Astrocyte of the cerebellum (primary cell): ENCODE results near the gene UBAC2.

ENCODE experiments used
- DNase-seq: peaks from one replicate; pipeline ENCODE4 v3.0.0-alpha.2; 2011; ENCODE audit warnings: low read depth
- H3K4me3 ChIP-seq: 2 replicates; pipeline ENCODE4 v1.5.1; 2011; ENCODE audit warnings: mild to moderate bottlenecking, low read depth, low read length, moderate library complexity
- in situ Hi-C: cut with HindIII; loops from 2 replicates; pipeline ENCODE4 v1.10.0; 2017; ENCODE audit warnings: low sequenced_read_pairs
- TF ChIP-seq, protein P1 (sequence below): IDR thresholded peaks from 2 replicates; pipeline ENCODE4 v1.5.1; 2012; ENCODE audit warnings: low read length, low read depth, moderate library complexity, mild to moderate bottlenecking; ENCODE audit errors: missing control alignments

UBAC2 gene

DNA sequence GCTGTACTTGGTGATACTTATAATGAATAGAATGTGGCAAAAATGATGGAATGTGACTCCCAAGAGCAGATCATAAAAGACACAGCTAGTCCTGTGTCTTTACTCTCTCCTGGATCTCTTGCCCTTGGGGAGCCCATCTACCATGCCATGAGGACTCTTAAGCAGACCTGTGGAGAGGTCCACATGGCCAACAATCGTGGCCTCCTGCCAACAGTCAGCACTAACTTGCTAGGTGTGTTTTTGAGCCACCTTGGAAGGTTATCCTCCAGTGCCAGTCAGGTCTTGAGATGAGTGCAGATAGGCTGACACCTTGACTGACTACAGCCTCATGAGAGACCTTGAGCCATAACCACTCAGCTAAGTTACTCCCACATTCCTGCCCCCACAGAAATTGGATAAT lies 128.8 kb downstream of the UBAC2 start:
- DNase-seq = no peak
- H3K4me3 ChIP-seq = no peak overlapping the region
- TF ChIP-seq, protein P1, sequence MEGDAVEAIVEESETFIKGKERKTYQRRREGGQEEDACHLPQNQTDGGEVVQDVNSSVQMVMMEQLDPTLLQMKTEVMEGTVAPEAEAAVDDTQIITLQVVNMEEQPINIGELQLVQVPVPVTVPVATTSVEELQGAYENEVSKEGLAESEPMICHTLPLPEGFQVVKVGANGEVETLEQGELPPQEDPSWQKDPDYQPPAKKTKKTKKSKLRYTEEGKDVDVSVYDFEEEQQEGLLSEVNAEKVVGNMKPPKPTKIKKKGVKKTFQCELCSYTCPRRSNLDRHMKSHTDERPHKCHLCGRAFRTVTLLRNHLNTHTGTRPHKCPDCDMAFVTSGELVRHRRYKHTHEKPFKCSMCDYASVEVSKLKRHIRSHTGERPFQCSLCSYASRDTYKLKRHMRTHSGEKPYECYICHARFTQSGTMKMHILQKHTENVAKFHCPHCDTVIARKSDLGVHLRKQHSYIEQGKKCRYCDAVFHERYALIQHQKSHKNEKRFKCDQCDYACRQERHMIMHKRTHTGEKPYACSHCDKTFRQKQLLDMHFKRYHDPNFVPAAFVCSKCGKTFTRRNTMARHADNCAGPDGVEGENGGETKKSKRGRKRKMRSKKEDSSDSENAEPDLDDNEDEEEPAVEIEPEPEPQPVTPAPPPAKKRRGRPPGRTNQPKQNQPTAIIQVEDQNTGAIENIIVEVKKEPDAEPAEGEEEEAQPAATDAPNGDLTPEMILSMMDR = no peak
- in situ Hi-C loops = no loop called here

DNA sequence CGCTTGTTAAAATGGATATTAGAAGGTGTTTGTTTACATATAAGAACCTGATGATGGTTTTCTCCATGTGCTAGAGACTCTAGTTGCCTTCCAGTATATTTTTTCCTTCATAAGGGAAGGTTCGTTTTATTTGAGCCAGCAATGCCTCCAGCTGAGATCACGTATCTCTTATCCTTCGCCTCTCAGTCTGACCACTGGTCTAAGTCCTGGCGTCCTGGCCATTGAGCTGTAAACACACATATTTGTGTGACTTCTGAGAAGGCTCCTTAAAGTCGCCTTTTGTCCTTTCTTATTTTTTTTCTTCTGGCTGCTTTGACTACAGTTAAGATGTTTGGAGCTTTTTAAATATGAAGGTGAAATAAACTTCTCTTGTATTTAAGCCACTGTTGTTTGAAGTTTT lies 130.3 kb downstream of the UBAC2 start:
- H3K4me3 ChIP-seq = no peak overlapping the region
- in situ Hi-C loops = no loop called here
- no peak for DNase-seq
- TF ChIP-seq, protein P1 = no peak

DNA sequence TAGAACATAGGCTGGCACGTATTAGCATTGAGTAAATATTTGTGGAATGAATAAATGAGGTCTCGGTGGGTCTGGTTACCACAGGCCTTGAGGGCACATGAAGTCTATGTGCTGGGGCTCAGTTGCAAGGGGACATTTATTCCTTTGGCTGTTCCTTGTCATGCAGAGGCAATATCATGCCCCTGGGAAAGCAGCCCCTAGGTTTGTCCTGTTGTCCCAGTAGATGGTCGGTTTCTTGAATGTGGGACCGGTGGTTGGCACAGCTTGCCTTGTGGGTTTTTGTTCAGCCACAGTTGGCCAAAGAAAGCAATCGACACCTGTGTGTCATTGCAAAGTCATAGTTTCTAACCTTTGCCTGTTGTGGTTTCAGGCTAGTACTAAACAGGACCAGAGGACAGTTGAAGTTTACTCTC lies 131.2 kb downstream of the UBAC2 start:
- DNase-seq = no peak
- in situ Hi-C loops = no loop called here
- H3K4me3 ChIP-seq = no peak overlapping the region
- TF ChIP-seq, protein P1 = no peak

DNA sequence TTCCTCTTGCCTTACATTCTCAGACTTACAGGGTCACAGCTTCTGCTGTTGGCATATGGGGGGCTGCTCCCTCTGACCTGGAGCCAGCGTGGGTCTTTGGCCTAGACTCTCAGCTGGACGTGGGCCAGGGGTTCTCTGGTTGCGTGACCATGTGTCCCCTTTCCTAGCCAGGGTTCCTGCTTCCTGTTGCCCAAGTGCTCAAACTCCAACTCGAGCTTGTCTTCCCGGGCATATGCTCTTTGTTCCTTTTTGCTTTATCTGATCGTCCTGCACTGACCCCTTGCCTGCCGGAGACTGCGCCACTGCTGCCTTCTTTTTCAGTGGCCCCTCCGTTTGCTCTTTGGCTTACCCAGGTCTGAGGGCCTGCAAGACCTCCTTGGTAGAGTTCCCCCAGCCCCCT lies 131.8 kb downstream of the UBAC2 start:
- no peak for DNase-seq
- H3K4me3 ChIP-seq = no peak overlapping the region
- in situ Hi-C loops = no loop called here
- TF ChIP-seq, protein P1 = no peak

DNA sequence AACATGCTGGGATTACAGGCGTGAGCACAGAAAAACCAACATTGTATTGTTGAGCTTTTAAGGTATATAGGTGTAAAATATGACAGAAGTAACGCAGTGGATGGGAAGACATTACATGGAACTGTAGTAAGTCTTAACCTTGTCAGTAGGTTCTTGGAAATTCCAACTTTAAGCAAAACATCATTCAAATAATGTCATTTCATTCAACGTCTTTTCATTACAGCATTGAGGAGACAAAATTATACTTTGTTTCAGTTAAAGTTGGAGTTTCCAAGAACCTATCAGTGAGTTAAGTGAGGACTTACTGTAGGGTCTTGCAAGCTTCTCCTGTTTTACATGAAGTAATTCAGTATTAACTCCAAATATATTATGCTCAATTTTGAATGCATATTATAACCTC lies 133.6 kb downstream of the UBAC2 start:
- in situ Hi-C loops = no loop called here
- DNase-seq = no peak
- TF ChIP-seq, protein P1 = no peak
- H3K4me3 ChIP-seq = no peak overlapping the region

DNA sequence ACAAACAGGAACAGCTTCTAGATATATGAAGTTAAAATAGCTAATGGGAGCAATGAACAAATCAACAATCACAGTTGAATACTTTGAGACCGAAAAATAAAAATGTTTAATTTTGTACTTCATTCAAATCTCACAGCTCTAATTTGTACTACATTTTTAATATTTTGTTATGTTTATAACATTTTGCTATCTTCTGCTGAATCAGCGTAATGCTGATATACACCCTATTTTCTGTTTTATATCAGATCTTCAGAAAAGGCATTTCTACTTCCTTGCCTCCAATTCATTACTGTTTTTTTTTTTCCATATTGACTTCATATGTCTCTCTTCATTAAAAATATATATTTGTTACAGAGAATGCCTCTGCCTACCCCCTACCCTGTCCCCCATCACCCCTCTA lies 134.4 kb downstream of the UBAC2 start:
- TF ChIP-seq, protein P1 = no peak
- H3K4me3 ChIP-seq = no peak overlapping the region
- in situ Hi-C loops = no loop called here
- DNase-seq = no peak

DNA sequence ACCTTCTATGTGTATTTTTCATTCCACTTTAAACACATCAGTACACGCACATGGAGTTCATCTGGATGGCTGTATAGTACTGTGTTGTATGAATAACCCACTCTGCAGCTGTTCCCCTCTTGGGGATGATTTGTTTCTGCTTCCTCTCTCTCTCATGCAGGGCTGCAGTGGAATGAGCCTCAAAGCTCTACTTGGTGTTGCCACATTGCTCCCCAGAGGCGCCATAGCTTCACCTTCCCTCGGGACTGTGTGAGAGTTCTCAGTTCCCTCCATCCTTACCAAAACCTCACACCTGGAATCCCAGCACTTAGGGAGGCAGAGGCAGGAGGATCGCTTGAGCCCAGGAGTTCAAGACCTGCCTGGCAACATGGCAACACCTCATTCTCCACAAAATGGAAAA lies 134.9 kb downstream of the UBAC2 start:
- no peak overlapping the region for H3K4me3 ChIP-seq
- DNase-seq = no peak
- in situ Hi-C loops = no loop called here
- TF ChIP-seq, protein P1 = no peak
